ENCODE data around the gene ATP11B. TPM values are rescaled to one million over a fixed set of nuclear protein-coding genes. Genes with fewer than 3 reads are reported as not detected.
A peak's percentile ranks its signal among the peaks of the same experiment; 100 is the strongest.

ATP11B gene
- polyA plus RNA-seq, 3 donors from 2014 or later, result 21.8 to 85.1 (median 39.5) TPM

DNA sequence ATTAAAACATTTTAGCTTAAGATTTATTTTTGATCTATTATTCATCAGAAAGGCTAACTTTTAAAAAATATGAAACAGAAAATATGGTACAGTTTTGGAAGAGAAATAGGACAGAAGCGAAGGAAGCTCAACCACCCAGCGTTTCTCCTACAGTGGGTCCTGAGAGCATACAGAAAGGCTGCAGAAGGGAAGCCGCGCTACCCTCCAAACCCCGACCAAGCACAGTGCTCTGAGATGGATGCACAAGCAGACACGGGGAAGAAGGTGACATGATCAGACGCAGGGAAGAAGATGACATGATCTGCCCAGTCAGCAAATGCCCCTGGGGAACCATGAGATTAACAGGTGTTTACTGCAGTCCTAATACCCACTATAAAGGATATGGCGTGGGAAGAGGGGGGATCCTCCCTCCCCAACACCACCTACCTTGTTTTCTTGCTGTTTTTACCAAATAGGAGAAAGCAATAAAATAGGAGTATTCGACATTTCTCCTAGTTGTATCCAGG lies 172.6 kb downstream of the ATP11B start:
- peak overlapping the region in 4 of 6 donors; percentile 6 to 61 (median 46) for H3K27ac Mint-ChIP-seq
- no peak for DNase-seq
- H3K4me3 Mint-ChIP-seq, result peak overlapping the region in 1 of 5 donors; percentile 53
- peaks cover 4 to 8% (median 4%) of the 10 kb centered on the region in 3 donors for H3K36me3 Mint-ChIP-seq
- H3K27me3 Mint-ChIP-seq (ENCODE audit: low read depth in 3 of 3), result no peaks in the 10 kb centered on the region
- no peaks in the 10 kb centered on the region for H3K9me3 Mint-ChIP-seq
- H3K4me1 Mint-ChIP-seq, result peaks cover 59 to 76% of the 10 kb centered on the region in 2 donors

- Mint-ChIP-seq H3K9me3 (no peaks in the 10 kb centered on the region), H3K36me3 (peaks cover 1 to 5% (median 2%) of the 10 kb centered on the region in 3 donors), H3K4me1 (peaks cover 63 to 71% of the 10 kb centered on the region in 2 donors), H3K27ac (peak overlapping the region; percentile 41 to 90 (median 66)), H3K27me3 (ENCODE audit: low read depth in 3 of 3) (no peaks in the 10 kb centered on the region), H3K4me3 (peak overlapping the region; percentile 12 to 74 (median 46))
- peak; percentile 30 to 38 (median 35) for DNase-seq
Measured at GRCh38 chr3:182967218-182968204, 174.2 kb downstream of the ATP11B start.

GRCh38 chr3:182969277-182969676 lies 176.0 kb downstream of the ATP11B start:
- Mint-ChIP-seq H3K27ac (peak overlapping the region in 2 of 6 donors; percentile 8 to 30), H3K27me3 (ENCODE audit: low read depth in 3 of 3) (no peaks in the 10 kb centered on the region), H3K9me3 (no peaks in the 10 kb centered on the region), H3K4me1 (peaks cover 58 to 61% of the 10 kb centered on the region in 2 donors), H3K4me3 (no peak overlapping the region), H3K36me3 (peaks cover 0 to 4% (median 0%) of the 10 kb centered on the region in 3 donors)
- no peak for DNase-seq

DNA sequence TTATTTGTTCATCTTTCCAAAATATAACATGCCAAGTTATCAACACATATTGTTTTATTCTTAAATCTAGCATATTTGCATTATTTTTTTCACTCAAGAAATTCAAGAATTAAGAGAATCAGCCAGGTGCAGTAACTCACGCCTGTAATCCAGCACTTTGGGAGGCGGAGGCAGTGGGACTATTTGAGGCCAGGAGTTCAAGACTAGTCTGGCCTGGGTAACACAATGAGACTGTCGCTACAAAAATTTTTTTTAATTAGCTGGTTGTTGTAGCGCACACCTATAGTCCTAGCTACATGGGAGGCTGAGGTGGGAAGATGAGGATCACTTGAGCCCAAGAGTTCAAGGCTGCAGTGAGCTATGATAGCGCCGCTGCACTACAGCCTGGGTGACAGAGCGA lies 176.5 kb downstream of the ATP11B start:
- no peak for DNase-seq
- H3K27ac Mint-ChIP-seq, result no peak overlapping the region
- H3K4me3 Mint-ChIP-seq, result no peak overlapping the region
- peaks cover 55 to 58% of the 10 kb centered on the region in 2 donors for H3K4me1 Mint-ChIP-seq
- H3K9me3 Mint-ChIP-seq, result no peaks in the 10 kb centered on the region
- H3K36me3 Mint-ChIP-seq, result peaks cover 0 to 4% (median 0%) of the 10 kb centered on the region in 3 donors
- no peaks in the 10 kb centered on the region for H3K27me3 Mint-ChIP-seq (ENCODE audit: low read depth in 3 of 3)

GRCh38 chr3:182970811-182971418 lies 177.6 kb downstream of the ATP11B start:
- Mint-ChIP-seq H3K27ac (peak overlapping the region in 1 of 6 donors; percentile 29), H3K9me3 (no peaks in the 10 kb centered on the region), H3K36me3 (no peaks in the 10 kb centered on the region), H3K27me3 (ENCODE audit: low read depth in 3 of 3) (no peaks in the 10 kb centered on the region), H3K4me1 (peaks cover 49 to 56% of the 10 kb centered on the region in 2 donors), H3K4me3 (no peak overlapping the region)
- no peak for DNase-seq

Other genes with a start within 250 kb of the ATP11B start
- gene DCUN1D1, start 187.0 kb downstream of the ATP11B start, polyA plus RNA-seq, result 10 to 100 TPM; 27.0 to 34.5 (median 31.4) TPM